GM18526 (cell line): ENCODE results near the gene GOSR2.

Experiments
- POLR2A ChIP-seq: IDR thresholded peaks from 3 replicates; pipeline ENCODE4 v1.6.1; 2011; ENCODE audit not compliant: insufficient read length; ENCODE audit errors: extremely low read depth

Gene GOSR2

GRCh38 chr17:46910179-46910927, 12.6 kb upstream of the GOSR2 start:
- no peak for TF ChIP-seq POLR2A

- TF ChIP-seq POLR2A = no peak
Measured at GRCh38 chr17:46911311-46911710, 11.6 kb upstream of the GOSR2 start.

- TF ChIP-seq POLR2A = no peak
Measured at GRCh38 chr17:46915596-46915995, 7.4 kb upstream of the GOSR2 start.

DNA sequence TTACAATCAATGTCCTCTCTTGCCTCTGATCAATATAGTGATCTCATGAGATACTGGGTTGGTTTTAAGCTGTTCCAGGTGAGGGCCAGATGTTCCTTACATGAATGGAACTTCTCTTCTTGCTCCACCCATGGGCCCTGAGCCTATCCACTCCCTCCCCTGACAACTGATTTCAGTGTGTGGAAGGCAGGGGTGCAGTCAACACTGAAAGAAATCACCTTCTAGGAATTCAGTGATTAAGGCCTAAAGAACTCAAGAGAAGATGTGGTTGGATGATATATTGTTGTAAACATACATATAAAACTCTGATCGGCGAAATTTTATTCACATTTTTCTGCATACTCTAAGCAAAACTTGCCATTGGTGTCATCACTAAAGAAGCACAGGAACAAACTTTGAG, 6.7 kb upstream of the GOSR2 start:
- TF ChIP-seq POLR2A = no peak

DNA sequence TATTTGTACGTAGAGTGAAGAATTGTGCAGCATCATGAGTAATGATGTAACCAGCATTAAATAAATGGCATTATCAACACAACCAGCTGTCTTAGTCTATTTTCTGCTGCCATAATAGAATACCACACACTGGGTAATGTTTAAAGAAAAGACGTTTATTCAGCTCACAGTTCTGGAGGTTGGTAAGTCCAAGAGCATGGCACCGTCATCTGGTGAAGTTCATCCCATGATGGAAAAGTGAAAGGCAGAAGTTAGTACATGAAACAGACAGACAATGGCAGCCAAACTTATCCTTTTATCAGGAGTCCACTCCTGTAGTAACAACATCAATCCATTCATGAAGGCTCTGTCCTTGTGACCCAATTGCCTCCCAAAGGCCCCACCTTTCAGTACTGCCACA, 6.3 kb upstream of the GOSR2 start:
- TF ChIP-seq POLR2A = no peak

- no peak for TF ChIP-seq POLR2A
Measured at GRCh38 chr17:46917041-46917440, 5.9 kb upstream of the GOSR2 start.

DNA sequence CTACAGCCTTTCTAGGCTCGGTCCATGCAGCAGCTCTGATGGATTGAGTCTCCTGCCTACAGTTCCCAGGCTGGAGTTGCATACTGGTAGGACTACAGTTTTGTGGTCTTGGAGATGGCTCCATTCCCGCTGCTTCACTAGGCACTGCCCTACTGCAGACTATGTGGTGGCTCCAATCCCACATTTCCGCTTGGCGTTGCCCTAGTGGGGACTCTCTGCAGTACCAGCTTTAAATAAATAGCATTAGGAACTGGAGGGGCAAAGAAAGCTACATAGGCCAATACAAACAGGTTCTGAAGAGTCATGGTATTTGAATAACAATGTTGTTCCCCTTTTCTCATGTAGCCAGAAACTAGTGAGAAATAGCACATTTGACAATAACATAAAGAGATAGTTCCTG, 5.4 kb upstream of the GOSR2 start:
- no peak for TF ChIP-seq POLR2A

DNA sequence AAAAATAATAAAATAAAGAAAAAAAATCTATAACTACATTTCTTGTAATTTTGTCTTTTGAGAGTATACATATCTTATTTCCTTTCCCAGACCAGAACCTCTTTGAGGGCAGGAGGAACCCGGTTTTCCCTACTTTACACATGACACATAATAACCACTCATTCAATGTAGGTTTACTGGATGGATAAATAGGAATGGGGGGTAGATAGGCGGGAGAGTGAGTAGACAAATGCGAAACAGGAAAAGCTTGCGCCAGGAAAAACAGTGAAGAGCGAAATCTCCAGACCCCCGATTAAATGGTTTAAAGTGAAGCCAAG, 515 bp upstream of the GOSR2 start:
- no peak for TF ChIP-seq POLR2A

DNA sequence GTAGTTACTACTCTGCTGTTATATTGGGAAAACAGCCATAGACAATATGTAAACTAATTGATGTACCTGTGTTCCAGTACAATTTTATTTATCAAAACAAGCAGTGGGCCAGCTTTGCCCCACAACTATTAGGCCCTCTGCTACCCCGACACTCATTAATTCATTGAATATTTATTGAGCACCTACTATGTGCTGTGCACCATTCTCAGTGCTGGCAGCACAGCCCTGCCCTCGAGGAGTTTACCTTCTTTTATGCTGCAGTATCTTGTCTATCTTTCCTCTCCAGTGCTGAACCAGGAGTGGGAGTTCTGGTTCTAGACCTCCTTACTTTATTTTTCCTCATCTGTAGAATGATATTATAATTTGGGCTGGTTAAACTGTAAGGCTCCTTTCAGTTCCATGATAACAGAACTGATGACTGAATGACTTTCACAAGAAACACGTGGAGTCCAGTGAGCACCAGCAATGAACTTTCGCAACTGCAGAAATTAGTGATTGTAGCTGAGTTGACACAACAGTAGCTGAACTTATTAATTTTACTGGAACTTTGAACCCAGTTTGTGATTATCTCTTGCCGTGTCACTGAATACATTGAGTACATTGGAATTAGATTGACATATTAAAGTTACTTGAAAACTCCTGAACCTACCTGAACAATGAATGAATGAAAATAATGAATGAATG, 2.4 kb downstream of the GOSR2 start:
- TF ChIP-seq POLR2A = no peak

DNA sequence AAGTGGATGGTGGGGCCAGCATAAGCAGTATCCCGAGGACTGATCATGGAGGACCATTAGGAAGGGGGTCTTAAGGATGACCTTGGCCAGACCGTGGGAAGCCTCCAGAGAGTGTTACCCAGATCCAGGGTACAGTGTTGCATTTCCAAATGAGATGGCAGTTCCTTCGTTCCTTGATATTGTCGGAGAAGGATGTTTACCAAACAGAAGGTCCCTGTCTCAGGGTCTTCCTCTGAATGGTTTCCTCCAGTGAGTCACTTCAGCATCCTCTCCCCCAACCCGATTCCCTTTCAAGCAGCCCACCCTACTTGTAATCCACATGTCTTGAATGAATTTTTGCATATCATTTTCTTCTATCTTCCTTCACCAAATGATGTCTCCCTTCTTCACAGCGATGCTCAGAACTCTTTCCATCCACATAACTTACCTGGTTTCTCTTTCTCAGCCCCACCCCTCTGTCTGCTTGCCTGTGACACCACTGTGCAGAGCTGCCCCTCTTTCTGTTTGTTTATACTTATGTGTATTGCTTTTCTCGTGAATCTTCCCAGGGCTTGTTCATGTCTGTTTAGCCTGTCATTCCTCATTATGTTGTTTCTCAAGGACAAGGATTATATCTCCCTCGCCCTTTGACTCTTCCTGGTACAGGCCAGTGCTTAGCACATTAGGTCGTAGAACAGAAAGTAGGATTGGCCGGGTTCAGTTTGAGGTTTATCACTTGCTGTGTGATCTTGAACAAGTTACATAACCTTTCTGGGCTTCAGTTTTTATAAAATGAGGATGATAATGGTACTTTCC, 5.7 kb downstream of the GOSR2 start:
- TF ChIP-seq POLR2A = no peak

DNA sequence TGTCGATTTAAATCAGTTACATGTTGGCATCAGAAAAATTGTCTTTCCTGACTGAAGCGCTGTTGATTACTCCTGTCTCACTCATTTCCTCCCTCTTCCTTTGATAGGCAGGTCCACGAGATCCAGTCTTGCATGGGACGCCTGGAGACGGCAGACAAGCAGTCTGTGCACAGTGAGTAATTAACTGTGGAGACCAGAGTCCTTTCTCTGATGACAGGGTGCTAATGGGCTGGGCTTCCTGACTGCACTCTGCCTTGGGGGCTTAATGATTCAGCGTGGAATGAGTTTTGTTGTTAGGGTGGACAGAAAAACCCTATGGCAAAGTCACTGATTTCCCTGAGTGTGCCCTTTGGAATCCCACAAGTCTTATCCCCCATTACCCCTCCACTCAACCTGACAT, 6.5 kb downstream of the GOSR2 start:
- TF ChIP-seq POLR2A = no peak

GRCh38 chr17:46930051-46930450, 7.1 kb downstream of the GOSR2 start:
- no peak for TF ChIP-seq POLR2A

GRCh38 chr17:46931596-46931995, 8.6 kb downstream of the GOSR2 start:
- TF ChIP-seq POLR2A = no peak

GRCh38 chr17:46935658-46936266, 12.8 kb downstream of the GOSR2 start:
- no peak for TF ChIP-seq POLR2A

- TF ChIP-seq POLR2A = no peak
Measured at GRCh38 chr17:46940692-46941404, 17.9 kb downstream of the GOSR2 start.
